ENCODE data around the gene LRRC3C.
"Not testable (repeated sequence)": the region's sequence is repeated elsewhere in the genome, so short reads cannot be mapped to it uniquely, and the experiment has no call there.

The LRRC3C gene, protein sequence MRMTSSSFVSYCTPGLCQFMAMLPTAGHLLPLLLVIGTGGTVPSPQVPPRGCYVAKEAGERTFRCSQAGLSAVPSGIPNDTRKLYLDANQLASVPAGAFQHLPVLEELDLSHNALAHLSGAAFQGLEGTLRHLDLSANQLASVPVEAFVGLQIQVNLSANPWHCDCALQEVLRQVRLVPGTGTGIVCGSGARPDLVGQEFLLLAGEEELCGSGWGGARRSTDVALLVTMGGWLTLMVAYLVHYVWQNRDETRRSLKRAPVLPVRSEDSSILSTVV

DNA sequence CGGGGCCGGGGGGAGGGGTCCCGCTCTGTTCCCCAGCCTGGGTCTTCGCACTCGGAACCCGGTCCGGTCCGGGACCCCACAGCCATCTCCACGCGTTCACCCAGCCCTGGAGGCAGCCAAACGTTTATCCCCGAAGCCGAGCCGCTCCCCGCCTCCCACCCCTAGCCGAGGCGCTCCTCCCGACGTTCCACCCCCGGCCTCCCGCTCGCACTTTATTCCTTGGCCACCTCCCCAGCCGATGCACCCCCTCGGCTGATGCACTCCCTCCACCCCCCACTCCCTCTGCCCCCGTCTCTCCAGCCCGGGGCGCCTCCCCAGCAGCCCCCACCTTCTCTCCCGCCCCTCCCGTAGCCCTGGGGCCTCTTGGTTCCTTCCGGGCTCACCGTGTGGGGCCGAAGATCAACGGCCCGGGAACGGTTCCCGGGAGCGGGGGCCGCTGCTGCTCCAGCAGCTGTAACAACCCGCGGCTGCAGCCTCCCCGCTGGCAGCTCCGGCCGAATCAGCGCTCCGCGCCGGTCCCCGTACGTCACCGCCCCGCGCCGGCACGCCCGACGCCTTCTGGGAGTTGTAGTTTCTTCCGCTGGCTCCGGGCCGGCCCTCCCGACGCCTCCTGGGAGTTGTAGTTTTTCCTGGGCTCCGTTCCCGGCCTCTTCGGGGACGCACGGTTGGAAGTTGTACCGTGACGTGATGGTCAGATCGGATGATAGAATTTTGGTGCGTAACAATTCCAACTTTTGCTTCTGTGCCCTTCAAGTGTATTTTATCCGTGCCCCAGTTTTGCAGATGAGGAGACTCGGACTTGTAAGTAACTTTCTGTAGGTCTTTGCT, at the start of gene LRRC3C, which contains the start of gene ORMDL3:
Gene LRRC3C (plus strand): TSS at position 632 of the 828 bp plus-strand sequence. CDS start 13,792 bp downstream, outside the sequence.
Gene ORMDL3 (minus strand): TSS at position 501 of the 828 bp plus-strand sequence. CDS start 3,398 bp downstream, outside the sequence.
- DNase-seq, result peak; percentile 83

DNA sequence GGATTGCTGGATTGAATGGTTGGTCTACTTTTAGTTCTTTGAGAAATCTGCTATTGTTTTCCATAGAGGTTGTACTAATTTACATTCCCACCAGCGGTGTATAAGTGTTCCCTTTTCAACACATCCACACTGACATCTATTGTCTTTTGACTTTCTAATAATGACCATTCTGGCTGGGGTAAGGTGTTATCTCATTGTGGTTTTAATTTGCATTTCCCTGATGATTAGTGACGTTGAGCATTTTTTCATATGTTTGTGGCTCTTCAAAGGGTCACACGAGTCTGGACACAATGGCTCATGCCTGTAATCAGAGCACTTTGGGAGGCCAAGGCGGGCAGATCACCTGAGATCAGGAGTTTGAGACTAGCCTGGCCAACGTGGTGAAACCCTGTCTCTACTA, 41.4 kb upstream of the LRRC3C start:
- not testable (repeated sequence) for DNase-seq

DNA sequence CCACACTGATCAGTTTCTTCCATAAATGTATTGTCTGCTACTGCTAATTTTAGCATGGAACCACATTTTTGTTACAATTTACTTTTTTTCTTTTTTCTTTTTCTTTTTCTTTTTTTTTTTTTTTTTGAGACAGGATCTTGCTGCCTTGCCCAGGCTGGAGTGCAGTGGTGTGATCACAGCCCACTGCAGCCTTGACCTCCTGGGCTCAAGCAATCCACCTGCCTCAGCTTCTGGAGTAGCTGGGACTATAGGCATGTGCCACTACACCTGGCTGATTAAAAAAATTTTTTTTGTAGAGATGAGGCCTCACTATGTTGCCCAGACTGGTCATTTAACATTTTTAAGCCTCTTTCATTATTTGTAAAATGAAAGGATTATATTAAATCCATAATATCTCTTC, 40.5 kb upstream of the LRRC3C start:
- no peak for DNase-seq

DNA sequence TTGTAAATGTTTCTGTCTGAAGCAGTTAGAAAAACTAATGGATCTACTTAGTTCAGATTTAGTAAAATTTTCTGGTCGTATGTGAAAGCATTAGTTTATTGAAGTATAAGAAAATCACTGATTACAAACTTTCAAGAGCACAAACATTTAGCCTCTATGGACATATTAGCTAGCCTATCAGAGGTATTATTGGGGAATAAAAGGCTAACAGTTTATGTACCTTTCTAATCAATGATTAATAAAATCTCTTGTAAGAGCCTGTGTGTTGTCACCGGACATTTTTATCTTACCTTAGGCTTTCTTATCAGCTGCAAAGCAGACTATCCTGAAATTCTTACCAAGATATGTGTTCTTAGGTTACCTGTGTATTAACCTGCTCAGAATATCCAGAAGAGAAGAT, 38.3 kb upstream of the LRRC3C start:
- no peak for DNase-seq

DNA sequence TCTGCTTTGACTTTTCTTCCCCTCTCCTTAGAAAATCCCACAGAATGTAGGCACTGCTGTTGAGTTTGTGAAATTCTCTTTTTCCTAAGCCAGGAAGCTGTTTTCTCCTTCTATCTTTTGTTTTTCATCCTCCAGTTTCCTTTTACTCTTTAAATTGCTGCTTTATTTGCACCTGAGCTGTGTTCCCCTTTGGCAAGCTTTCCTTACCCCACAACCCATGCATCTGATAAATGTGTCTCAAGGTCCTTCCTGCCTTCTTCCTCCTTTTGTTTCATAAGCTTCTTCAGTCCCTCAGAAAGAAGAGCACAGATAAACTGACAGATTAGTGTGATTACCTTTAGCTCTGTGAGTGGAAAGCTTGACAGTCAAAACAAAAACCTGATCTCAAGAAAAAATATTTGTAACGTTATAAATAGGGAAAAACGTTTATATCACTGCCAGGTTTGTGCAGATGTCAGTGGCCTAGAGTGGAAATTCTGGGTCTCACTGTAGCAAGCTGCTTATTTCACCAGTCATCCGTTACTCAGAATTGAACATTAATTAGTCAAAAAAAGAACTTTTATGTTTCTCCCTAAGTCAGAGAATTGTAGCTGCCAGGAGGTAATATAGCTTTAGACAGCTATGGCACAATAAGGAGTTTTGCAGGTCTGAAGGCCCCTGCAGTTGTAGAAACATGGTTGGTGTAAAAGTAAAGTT, 32.7 kb upstream of the LRRC3C start:
- DNase-seq, result no peak

DNA sequence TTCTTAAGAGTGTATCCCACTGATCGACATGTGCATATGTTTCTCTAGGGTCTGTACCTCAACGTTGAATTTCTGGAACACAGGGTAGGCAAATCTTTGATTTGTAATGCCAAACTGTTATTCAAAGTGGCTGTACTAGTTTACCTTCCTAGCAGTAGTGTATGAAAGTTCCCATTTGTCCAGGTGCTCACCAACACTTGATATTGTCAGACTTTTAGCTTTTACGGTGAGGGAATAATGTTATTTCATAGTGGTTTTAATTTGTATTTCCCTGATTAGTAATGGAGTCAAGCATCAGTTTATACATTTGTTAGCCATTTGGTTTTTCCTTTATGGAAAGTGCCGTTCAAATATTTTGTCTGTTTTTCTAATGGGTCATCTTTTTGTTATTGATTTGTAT, 29.4 kb upstream of the LRRC3C start:
- DNase-seq, result no peak

DNA sequence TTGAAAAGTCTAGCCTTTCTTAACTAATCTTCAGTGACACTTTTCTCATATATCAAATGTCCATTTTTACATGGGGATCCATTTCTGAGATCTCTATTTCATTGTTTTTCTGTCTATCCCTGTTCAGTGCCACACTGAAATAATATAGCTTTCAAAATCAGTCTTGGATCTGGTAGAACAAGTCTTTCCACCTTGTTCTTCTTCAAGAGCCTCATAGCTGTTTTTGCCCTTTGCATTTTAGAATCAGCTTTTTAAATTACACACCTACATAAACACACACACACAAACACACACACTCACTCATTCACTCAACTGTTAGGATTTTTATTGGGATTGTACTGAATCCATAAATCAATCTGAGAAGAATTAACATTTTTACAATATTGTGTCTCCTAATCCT, 28.3 kb upstream of the LRRC3C start:
- DNase-seq, result no peak

DNA sequence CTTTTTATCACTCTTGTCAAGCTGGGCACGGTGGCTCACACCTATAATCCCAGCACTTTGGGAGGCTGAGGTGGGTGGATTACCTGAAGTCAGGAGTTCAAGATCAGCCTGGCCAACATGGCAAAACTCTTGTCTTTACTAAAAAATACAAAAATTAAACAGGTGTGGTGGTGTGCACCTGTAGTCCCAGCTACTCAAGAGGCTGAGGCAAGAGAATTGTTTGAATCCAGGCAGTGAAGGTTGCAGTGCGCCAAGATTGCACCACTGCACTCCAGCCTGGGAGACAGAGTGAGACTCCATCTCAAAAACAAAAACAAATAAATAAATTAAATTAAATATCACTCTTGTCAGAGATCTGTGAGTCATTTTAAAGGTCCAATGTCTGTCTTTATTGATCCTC, 25.5 kb upstream of the LRRC3C start:
- not testable (repeated sequence) for DNase-seq

DNA sequence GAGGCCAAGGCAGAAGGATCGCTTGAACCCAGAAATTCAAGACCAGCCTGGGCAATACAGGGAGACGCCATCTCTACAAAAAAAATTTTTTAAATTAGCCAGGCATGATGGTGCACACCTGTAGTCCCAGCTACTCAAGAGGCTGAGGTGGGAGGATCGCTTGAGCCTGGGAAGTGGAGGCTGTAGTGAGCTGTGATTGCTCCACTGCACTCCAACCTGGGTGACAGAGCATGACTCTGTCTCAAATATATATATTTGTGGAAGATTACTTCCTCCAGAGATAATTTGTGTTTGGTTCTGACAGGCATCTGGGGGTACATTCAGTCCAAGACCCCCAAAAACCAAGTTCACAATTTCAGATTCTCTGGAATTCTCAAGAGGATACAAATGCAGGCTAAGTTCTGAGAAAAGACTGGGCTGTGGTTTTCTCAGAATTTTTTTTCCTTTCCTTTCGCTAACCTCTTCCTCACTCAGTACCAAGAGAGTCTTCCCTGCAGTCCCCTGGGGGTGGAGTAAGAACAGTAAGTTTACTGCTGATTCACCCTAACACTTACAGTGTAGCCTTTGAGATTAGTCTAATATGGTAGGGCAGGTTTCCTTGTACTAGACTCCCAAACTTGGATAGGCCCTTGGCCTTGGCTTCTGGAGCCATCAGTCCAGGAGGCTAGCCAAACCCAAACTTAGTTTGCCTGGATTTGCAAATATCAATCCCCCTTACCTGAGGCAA, 24.2 kb upstream of the LRRC3C start:
- DNase-seq, result no peak

DNA sequence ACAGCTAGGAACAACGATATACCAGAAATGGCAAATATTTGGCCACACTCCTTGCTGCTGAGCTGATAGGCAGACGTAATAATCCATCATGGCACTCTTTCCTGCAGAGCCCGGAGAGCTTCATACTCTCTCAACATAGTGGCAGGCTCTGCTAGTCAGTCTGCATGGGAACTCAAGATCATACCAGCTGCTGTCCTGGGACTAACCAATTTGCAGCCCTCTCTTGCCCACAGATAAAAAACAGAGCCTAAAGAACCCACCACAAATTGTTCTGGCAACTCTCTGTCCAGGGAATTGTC, 22.6 kb upstream of the LRRC3C start:
- DNase-seq, result no peak

DNA sequence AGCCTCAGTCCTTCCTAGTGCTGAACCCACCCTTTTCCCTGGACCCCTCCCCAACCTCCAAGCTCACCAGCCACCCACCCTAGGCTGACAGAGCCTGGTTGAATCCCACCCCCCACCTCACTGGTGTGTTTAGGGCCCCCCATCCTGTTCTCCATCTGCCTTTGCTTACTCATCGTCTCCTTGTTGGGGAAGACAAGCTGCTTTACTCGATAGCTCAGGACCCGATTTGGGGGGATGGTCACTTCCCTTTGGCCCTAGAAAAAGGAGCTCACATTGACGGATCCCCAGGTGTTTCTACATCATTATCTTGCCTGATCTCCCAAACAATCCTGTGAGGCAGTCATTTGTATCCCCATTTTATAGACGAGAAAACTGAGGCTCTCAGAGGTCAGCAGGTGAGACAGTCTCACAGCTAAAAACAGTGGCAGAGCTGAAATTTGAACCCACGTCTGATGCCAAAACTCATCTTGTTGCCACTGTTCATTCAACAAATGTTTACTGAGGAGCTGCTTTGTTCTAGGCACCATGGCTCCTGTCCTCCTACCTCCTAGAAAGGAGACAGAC, 18.7 kb upstream of the LRRC3C start:
- DNase-seq, result no peak

DNA sequence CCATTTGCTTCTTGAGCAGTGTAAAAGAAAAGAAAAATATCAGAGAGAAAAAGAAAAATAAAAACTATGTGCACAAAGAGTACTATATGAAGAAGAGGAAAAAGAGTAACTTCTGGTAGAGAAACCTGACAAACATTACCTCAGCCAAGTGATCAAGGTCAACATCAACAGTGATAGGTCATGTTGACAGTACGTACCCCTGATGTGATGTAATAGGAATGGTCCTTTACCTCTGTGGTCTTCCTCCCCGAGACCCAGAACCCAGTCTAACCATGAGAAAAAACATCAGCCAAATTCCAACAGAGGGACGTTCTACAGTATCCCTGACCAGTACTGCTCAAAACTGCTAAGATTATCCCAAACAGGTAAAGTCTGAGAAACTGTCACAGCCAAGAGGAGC, 13.5 kb upstream of the LRRC3C start:
- no peak for DNase-seq

DNA sequence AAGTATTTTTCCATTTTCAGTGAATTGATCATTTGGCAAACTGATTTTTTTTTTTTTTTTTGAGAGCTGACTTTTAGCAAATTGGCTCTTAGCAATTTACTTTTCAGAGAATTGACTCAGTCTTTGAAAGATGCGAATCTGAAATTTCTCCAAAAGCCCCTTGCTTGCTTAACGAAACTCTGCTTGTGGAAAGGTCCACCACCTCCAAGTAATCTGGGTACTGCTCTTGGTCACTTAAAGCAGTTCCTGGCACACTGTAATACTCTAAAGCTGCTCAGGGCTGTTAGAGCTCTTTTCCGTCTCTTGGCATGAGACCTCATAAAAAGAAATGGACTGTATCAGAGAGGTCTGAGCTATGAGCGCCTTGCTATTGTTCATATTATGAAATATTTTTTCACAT, 12.0 kb upstream of the LRRC3C start:
- no peak for DNase-seq

DNA sequence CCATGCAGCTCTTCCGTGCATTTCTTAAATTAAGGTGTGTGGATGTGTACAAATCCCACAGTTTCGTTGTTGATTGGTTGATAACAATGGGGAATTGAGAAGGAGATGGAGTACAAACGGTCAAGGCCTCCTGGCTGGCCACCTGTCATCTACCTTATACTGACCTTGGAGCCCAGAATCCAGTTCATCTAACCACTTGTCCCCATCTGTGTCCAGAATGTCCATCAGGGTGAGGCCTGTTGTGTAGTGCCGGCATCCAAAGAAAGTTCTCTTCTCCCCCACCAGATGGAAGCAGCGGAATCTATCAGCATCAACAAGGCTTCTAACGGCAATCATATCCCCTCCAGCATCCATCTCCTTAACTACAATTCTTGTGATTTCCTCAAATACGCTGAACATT, 10.6 kb upstream of the LRRC3C start:
- no peak for DNase-seq

DNA sequence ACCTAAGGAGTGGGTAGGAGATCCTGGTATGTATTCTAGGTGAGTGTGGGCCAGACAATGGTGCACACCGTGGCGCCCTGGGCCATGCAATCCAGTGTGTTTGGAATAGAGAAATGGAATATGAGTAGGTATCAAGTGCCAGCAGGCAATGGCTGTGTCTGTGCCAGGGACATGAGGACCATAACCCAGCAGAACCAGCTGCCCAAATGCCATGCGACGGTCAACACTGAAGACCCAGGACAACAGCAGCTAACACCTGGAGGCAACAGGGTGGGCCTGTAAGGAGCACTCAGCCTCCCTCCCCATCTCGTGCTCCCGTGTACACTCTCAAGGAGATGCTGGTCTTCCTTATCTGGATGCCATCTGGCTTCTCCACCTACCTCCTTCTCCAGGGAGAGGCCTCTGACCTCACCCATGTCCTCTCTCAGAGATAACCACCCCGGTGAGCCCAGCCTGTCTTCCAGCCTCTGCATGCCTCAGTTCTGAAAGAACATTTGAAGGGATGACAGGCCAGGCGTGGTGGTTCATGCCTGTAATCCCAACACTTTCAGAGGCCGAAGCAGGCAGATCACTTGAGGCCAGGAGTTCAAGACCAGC, 8.3 kb upstream of the LRRC3C start:
- no peak for DNase-seq

DNA sequence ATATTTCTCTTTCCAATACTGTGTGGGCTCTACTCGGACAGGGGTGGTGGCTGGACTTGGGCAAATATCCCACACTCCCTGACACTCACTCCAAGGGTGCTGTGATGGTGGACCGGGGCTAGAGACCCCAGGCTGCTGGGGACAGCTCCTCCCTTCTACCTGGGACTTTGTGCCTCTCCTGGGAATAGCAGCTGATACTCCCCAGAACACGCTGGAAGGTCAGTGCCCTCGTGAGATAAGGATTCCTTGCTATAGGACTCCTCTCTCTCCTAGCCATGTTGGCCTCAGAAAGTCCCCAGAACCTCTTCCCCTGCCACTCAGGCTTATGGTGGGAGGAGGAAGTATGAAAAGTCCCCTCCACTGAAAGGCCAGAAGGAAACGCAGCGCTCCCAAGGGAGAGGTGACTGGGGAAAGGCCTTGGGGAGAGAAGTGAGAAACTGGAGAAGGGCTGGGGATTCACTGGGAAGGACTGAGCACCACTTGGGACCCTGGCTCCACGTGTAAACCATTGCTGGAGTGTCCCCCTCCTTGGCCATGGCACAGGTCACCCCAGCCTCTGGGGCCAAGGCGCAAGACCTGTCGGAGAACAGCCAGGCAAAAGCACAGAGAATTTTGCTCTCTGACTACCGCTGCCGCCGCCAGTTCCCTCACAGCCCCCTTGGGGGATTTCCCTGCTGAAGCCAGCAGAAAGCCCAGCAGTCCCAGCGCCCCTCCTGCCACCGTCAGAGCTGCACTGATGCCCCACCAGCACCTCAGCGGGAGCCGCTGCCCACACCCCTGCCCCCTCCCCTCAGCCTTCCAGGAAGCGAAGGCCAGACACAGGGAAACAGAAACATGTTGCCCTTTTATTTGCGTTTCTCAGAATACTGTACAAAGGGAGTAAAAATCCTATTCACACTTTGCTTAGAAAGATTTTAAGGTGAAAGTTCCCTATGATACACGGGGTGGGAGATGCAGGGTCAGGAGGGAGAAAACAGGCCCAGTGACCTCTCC, 7.0 kb upstream of the LRRC3C start:
- DNase-seq, result peak; percentile 23

DNA sequence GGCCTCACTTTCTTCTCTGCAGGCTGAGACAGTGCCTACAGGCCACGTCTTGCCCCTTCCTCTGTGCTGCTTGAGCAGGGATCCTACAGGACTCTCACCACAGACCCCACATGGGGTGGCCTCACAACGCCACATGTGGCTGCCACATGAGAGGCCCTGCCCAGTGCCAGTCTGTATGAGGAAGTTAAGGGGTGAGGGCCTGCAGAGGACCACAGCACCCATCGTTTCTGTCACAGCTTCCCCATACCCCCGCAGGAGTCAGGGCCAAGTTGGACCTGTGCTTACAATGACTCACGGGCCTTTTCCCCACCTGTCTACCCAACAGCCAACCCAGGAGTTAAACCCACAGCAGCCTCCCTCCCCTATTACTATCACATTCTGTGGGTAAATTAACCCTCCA, 6.2 kb upstream of the LRRC3C start:
- no peak for DNase-seq

DNA sequence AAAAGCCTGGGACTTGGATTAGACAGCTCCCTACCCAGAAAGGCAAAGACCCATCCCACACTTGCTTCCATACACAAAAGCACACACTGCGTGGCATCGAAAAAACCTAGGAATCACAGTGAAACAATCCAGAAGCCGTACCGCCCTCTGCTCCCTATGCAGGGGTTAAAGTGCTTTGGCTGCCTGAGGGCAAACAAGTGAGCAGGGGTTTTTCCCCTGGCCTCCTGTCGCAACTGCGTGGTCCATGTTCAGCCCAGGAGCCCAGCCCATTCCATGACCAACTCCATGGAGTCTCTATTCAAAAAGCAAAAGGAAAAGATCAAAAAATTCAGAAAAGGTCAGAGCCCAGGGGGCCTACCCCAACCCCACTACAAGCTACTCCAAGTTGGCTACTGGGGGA, 5.5 kb upstream of the LRRC3C start:
- DNase-seq, result no peak

DNA sequence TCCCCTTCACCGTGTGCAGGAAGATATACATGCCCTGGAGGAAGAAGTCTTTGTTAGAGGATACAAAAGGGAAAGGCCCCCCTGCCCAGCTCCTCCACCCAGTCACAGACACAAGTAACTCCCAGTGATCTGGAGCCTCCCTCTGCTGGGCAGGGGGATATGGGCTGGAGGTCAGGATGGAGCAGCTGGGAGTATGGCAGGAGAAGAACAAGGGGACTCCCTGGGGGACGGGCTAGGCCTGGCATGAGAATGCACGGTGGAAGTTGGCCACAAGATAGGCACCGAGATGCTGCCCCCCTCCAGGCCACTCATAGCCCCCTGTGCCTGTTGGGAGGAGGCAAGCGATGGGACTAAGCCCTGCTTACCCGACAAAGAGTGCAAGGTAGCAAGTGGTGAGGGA, 4.3 kb upstream of the LRRC3C start:
- no peak for DNase-seq

DNA sequence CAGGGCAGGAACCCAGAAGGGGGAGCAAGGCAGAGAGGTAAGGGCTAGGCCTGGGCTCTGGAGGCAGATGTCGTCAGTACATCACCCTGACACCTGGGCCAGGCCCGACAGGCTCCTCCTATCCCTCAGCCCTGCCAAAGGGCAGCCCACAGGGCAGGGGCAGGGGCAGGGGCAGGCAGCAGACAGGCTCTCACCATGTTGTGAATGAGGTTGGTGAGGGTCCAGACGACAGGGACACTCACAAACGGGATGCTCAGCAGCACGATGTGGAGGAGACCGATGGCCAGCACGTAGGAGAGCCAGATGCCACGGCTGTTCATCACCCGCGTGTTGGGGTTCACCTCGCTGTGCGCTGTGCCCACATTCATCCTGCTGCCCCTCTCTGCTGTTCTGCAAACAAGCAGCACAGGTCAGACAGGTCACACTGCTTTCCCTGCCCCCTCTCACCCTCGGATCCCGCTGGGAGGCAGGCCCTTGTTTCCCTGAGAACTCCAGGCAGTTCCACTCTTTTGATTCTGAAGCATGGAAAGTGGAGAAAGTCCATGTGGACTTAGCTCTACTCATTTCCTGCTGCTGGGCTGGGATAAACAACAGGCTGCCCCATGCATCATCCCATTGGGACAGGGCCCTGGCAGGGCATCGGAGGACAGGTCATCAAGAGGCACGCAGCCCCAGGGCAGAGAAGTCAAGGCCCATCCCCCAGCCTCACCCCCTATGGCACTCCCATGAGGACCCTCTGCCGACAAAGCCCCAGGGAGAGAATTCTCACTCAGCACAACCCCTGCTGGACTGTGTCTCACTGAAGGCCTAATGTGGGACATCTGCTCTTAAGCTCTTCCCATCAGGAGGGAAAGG, 3.5 kb upstream of the LRRC3C start:
- DNase-seq, result no peak

Measured in activated T-cell treated with anti-CD3 and anti-CD28 coated beads for 4 hours (primary cell).